ENCODE measurements around the gene TSPAN9.
A peak's percentile ranks its signal among the peaks of the same experiment; 100 is the strongest.

Gene TSPAN9

DNA sequence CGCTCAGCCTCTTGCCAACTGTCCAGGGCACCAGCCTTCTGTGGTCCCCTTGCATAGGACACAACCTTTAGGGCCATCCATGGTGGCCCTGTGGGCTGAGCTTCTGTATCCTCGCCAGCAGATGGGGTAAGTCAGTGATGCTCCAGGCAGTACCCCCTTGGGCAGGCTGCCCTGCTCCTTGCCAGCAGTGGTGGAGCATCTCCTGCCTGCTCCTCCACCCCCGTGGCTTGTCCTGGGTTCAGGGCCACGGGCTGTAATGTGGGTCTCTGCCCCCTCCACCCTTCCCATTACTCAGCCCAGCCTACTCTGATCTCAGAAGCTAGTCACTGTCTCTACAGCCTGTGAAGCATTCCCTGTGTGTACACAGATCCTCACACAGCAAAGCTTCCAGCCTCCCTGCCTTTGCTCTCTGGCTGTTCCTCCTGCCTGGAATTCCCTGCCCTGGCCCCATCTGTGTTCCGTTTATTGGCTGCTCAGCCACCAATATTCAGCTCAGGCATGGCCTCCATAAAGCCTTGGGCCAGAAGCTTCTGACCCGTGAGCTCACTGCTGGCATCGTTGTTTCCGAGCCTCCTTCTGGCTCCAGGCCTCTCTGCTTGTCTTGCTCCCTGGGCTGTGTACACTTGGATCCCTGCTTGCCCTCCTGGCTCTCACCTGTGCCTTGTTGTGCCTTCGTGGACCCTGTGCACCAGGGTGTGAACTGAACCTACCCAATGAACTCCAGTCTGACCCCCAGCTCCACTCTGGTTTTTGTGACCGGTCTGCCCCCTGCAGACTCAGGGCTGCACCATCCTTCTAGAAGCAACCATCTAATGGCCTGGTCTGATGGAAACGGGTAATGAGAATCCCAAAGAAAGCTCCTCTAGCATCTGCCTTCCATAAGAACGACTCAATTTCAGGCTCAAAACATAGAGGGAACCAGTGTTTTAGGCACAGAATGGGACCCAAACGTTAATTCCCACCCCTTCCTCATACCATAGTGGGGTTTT, 236.8 kb downstream of the TSPAN9 start:
- CTCF ChIA-PET, result interaction anchor here (0.7 to 10.3 kb wide), 15 partner anchors 11 to 963 kb away, joined by 3 to 102 read pairs (median 5); no protein-coding TSS in a partner anchor
- TF ChIP-seq CTCF (IDR thresholded peaks at IDR 0.05; ENCODE audit: control extremely low read depth, extremely low read depth, low read depth, missing control alignments), result peak; percentile 32
- peak; percentile 57 for DNase-seq (ENCODE audit: extremely low spot score)
- POLR2A ChIA-PET, result no interaction called here

GRCh38 chr12:3315201-3315661, 238.1 kb downstream of the TSPAN9 start:
- CTCF ChIA-PET, result interaction anchor here (1.2 to 10.3 kb wide), 7 partner anchors 10 to 493 kb away, joined by 3 to 102 read pairs (median 6); no protein-coding TSS in a partner anchor
- TF ChIP-seq CTCF (IDR thresholded peaks at IDR 0.05; ENCODE audit: control extremely low read depth, extremely low read depth, low read depth, missing control alignments), result no peak
- DNase-seq (ENCODE audit: extremely low spot score), result no peak
- POLR2A ChIA-PET, result no interaction called here

DNA sequence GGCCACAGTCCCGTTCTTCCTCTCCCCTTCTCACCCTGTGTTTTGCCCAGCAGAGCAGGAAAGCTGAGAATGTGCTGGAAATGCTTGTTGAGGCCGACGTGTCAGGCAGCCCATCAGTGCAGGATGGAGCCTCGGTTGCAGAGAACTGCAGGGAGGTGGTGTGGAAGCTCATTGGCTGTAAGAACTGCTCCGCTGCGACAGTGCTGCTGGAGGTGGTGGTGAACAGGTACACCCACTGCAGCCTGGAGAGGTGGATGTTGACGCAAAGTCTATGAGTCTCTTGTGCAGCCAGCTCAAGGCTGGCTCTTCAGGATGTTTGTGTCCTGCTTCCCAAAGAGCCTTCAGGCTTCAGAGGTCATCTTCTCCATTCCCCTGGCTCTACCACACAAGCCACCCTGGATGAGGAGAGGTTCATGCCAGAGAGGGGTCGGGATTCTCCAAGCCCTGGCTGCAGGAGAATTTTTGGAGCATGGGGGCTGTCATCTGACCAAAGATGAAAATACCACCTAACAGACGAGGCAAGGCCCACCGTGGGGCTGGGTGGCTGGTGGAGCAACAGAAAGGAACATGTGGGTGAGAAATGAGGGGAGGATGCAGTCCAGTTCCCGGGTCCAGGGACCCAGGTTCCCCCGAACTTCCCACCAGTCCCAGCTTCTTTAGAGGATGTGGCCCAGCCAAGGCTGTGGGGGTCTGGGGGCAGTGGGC, 239.7 kb downstream of the TSPAN9 start:
- POLR2A ChIA-PET, result no interaction called here
- TF ChIP-seq CTCF (IDR thresholded peaks at IDR 0.05; ENCODE audit: control extremely low read depth, extremely low read depth, low read depth, missing control alignments), result no peak
- CTCF ChIA-PET, result interaction anchor here (0.8 to 10.3 kb wide), 2 partner anchors 16 to 487 kb away, joined by 3 to 102 read pairs; no protein-coding TSS in a partner anchor
- no peak for DNase-seq (ENCODE audit: extremely low spot score)

DNA sequence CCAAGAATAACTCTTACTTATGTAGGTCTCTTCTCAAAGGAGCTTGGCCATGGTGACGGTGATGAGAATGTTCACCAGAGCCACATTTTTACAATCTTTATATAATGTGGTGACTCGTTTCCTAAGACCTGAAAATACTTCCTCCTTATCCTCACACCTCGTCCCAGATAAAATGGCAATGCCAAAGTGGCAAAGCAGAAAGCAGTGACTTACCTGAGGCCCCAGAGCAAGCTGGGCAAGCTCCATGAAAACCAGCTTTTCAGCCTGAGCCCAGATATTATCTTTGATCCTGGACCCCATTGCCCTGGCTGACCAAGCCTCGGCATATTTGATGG, 240.3 kb downstream of the TSPAN9 start:
- ChIA-PET POLR2A (no interaction called here), CTCF (interaction anchor here (0.8 to 10.3 kb wide), 2 partner anchors 17 to 486 kb away, joined by 3 to 102 read pairs; no protein-coding TSS in a partner anchor)
- no peak for DNase-seq (ENCODE audit: extremely low spot score)
- no peak for TF ChIP-seq CTCF (IDR thresholded peaks at IDR 0.05; ENCODE audit: control extremely low read depth, extremely low read depth, low read depth, missing control alignments)

- TF ChIP-seq CTCF (IDR thresholded peaks at IDR 0.05; ENCODE audit: control extremely low read depth, extremely low read depth, low read depth, missing control alignments), result no peak
- CTCF ChIA-PET, result interaction anchor here (0.8 to 10.3 kb wide), 2 partner anchors 17 to 486 kb away, joined by 3 to 102 read pairs; no protein-coding TSS in a partner anchor
- POLR2A ChIA-PET, result no interaction called here
- DNase-seq (ENCODE audit: extremely low spot score), result no peak
Observed at GRCh38 chr12:3317841-3318501, 240.8 kb downstream of the TSPAN9 start.
